Esophagus muscularis mucosa (tissue), 4 donors: ENCODE measurements around the gene LANCL1. TPM values are rescaled to one million over a fixed set of nuclear protein-coding genes. Genes with fewer than 3 reads are reported as not detected.

Source experiments
- DNase-seq: peaks from one replicate; pipeline ENCODE4 v3.0.0-alpha.2; 2017; ENCODE audit errors: extremely low spot score
- H3K27ac ChIP-seq, 4 donors: fragments of 200-600 bp; sonication (generic); replicated peaks in 1 of 4; 1 replicate in 3 of 4; 2 replicates in 1 of 4; pipeline ENCODE4 v1.5.1; 2016 to 2019; ENCODE audit warnings: mild to moderate bottlenecking in 1 of 4
- H3K27me3 ChIP-seq, 4 donors: fragments of 200-600 bp; sonication (generic); one replicate each; pipeline versions ENCODE4 v1.5.1 to v1.6.0; 2016 to 2019
- H3K36me3 ChIP-seq, 4 donors: fragments of 200-600 bp; sonication (generic); one replicate each; pipeline ENCODE4 v1.5.1; 2016 to 2019
- H3K4me1 ChIP-seq, 4 donors: fragments of 200-600 bp; sonication (generic); one replicate each; pipeline ENCODE4 v1.5.1; 2016 to 2019
- H3K4me3 ChIP-seq, 4 donors: fragments of 200-600 bp; sonication (generic); 1 replicate in 2 of 4; 2 replicates in 2 of 4; pipeline ENCODE4 v1.5.1; 2016 to 2019; ENCODE audit warnings: mild to moderate bottlenecking in 4 of 4, moderate library complexity in 1 of 4
- H3K9me3 ChIP-seq, 4 donors: fragments of 200-600 bp; sonication (generic); 1 replicate in 3 of 4; 2 replicates in 1 of 4; pipeline ENCODE4 v1.5.1; 2016 to 2019
- CTCF ChIP-seq, 3 experiments: fragments of 200-600 bp in 2 of 3; fragments of 450-650 bp in 1 of 3; sonication (generic) in 2 of 3; IDR thresholded peaks; one replicate each; pipeline ENCODE4 v1.5.1; 2017 to 2019; ENCODE audit warnings: antibody characterized with exemption in 3 of 3, mild to moderate bottlenecking in 2 of 3, moderate library complexity in 1 of 3
- EP300 ChIP-seq: sonication (generic); formaldehyde crosslinking; IDR thresholded peaks from one replicate; pipeline ENCODE4 v1.6.1; 2017; ENCODE audit warnings: antibody characterized with exemption
- POLR2A ChIP-seq: fragments of 450-650 bp; IDR thresholded peaks from one replicate; pipeline ENCODE4 v1.6.1; 2017; ENCODE audit warnings: antibody characterized with exemption, moderate library complexity, mild to moderate bottlenecking, low read depth
- POLR2AphosphoS5 ChIP-seq, 2 donors: sonication (generic); formaldehyde crosslinking; IDR thresholded peaks; one replicate each; pipeline ENCODE4 v1.6.1; 2017; ENCODE audit warnings: antibody characterized with exemption in 2 of 2
- WGBS: methylation state at CpG from one replicate; pipeline ENCODE4 v1.1.5; 2018; 5-methylcytosine and 5-hydroxymethylcytosine counted together
- intact Hi-C: fragments of 100-400 bp; cut with DNase I; formaldehyde crosslinking; loops from one replicate; pipeline ENCODE4 v1.15.1; 2023
- total RNA-seq, 4 donors: library from RNA; depleted of rRNA; stranded (reverse); fragments of >200 nt; gene quantifications; one replicate each; pipeline versions ENCODE4 v1.1.0 to v1.2.1, GENCODE V29; 2016

Gene LANCL1
- total RNA-seq, 4 donors from 2014 or later = 27.4 to 29.9 (median 27.8) TPM

- Histone ChIP-seq H3K9me3 (no peaks in the 10 kb centered on the region), H3K4me3 (peak overlapping the region; percentile 22 to 52 (median 26)), H3K27me3 (no peaks in the 10 kb centered on the region), H3K27ac (no peak overlapping the region), H3K4me1 (peaks cover 0 to 10% (median 0%) of the 10 kb centered on the region in 4 donors), H3K36me3 (no peaks in the 10 kb centered on the region)
- WGBS = 15% methylated on average over 7 of the region's 7 CpGs
- TF ChIP-seq CTCF (IDR thresholded peaks at IDR 0.05) (peak; percentile 60 to 80 (median 63)), POLR2A (no peak)
- intact Hi-C loops = no loop called here
- no peak for DNase-seq
These were observed 26.6 kb upstream of the LANCL1 start for GRCh38 chr2:210503001-210503623.

- H3K4me1 ChIP-seq = no peaks in the 10 kb centered on the region
- no peak overlapping the region for H3K27ac ChIP-seq
- no peaks in the 10 kb centered on the region for H3K27me3 ChIP-seq
- H3K9me3 ChIP-seq = no peaks in the 10 kb centered on the region
- no peaks in the 10 kb centered on the region for H3K36me3 ChIP-seq
- H3K4me3 ChIP-seq = no peak overlapping the region
- DNase-seq = no peak
- TF ChIP-seq POLR2A (no peak), EP300 (no peak), CTCF (IDR thresholded peaks at IDR 0.05) (no peak), POLR2AphosphoS5 (IDR thresholded peaks at IDR 0.05) (no peak)
- 67% methylated on average over 3 of the region's 3 CpGs for WGBS
- intact Hi-C loops = no loop called here
These were observed 20.0 kb upstream of the LANCL1 start for GRCh38 chr2:210496512-210496911.

GRCh38 chr2:210493528-210493927 lies 17.0 kb upstream of the LANCL1 start:
- Histone ChIP-seq H3K4me1 (no peaks in the 10 kb centered on the region), H3K9me3 (no peaks in the 10 kb centered on the region), H3K4me3 (no peak overlapping the region), H3K36me3 (no peaks in the 10 kb centered on the region), H3K27ac (no peak overlapping the region), H3K27me3 (no peaks in the 10 kb centered on the region)
- WGBS = 67% methylated on average over 3 of the region's 3 CpGs
- TF ChIP-seq EP300 (no peak), POLR2A (no peak), CTCF (IDR thresholded peaks at IDR 0.05) (no peak), POLR2AphosphoS5 (IDR thresholded peaks at IDR 0.05) (no peak)
- no peak for DNase-seq
- intact Hi-C loops = no loop called here

DNA sequence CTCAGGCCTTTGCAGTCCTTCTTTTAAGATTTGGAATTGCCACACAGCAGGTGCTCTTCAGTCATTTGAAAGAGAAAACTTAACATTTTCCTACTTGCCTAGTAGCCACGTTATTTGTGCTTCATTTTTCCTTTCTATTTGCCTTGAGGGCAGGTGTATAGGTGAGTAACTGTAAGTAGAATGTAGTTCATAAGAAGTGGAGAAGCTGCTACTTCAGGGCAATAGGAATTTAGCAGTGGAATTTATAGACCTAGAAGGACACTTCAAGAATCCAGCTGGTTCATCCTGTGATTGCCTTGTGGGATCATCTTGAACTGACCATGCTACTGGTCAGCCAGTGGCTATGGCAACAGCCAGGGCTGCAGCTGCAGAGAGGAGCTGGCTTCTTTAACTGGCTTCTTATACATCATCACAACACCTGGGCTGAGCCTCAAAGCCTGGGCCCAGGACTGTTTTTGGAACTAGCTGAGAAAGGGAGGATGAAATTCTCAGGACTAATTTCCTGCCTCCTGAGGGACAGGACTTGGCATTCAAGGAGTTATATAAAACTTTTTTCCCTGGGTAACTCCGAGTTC lies 5.1 kb upstream of the LANCL1 start:
- WGBS = 22% methylated on average over 2 of the region's 2 CpGs
- intact Hi-C loops = no loop called here
- TF ChIP-seq CTCF (IDR thresholded peaks at IDR 0.05) (no peak), POLR2AphosphoS5 (IDR thresholded peaks at IDR 0.05) (no peak), POLR2A (no peak), EP300 (no peak)
- Histone ChIP-seq H3K4me3 (no peak overlapping the region), H3K36me3 (no peaks in the 10 kb centered on the region), H3K27me3 (no peaks in the 10 kb centered on the region), H3K4me1 (peaks cover 0 to 13% (median 6%) of the 10 kb centered on the region in 4 donors), H3K27ac (no peak overlapping the region), H3K9me3 (no peaks in the 10 kb centered on the region)
- DNase-seq = no peak

DNA sequence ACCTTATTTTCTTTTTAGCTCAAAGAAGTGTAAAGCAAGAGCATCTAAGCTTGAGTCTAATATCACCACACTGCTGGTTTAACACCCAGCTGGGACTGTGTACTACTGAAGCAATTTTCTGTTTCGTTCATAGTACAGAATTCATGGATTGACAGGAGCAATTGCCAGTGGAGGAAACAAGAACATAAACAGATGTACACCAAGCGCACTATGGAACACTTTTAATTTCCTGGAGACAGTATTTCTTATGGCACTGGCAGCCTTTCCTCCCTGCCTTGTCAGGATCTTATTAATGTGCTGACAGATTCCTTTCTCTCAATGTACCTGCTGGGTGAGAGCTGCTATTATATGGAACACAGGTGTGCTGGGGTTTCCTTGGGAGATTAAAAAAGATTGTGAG lies 4.2 kb upstream of the LANCL1 start:
- H3K27ac ChIP-seq = no peak overlapping the region
- peaks cover 1 to 13% (median 8%) of the 10 kb centered on the region in 4 donors for H3K4me1 ChIP-seq
- H3K9me3 ChIP-seq = no peaks in the 10 kb centered on the region
- WGBS = 86% methylated on average over 2 of the region's 2 CpGs
- no peaks in the 10 kb centered on the region for H3K27me3 ChIP-seq
- DNase-seq = no peak
- intact Hi-C loops = no loop called here
- H3K36me3 ChIP-seq = no peaks in the 10 kb centered on the region
- no peak for TF ChIP-seq CTCF (IDR thresholded peaks at IDR 0.05)
- TF ChIP-seq EP300 = no peak
- TF ChIP-seq POLR2AphosphoS5 (IDR thresholded peaks at IDR 0.05) = no peak
- TF ChIP-seq POLR2A = no peak
- H3K4me3 ChIP-seq = no peak overlapping the region
